GM12878 (cell line): Measurements from ENCODE around the gene TMEM191C. TPM values are rescaled to one million over a fixed set of nuclear protein-coding genes. Genes with fewer than 3 reads are reported as not detected.
"Not testable (repeated sequence)": the region's sequence is repeated elsewhere in the genome, so short reads cannot be mapped to it uniquely, and the experiment has no call there.

Source experiments
- ATAC-seq: fragments of 200-7000 bp; cut with Tn5 transposase; 3 replicates; pipeline ENCODE4 v1.9.1; 2020; ENCODE audit warnings: mild to moderate bottlenecking, moderate library complexity
- BruUV-seq: library from RNA; stranded (reverse); fragments of 400-500 nt; replicated peaks from 2 replicates; lab custom pipeline; 2021; lab: Mats Ljungman, UMichigan
- CTCF ChIA-PET: fragments of 300-600 bp; sonication (Branson Sonifier 250); formaldehyde crosslinking; extraction: SDS; loops from one replicate; lab custom pipeline; 2021; ENCODE audit warnings: inconsistent platforms; lab: Yijun Ruan, JAX
- POLR2A ChIA-PET: fragments of 350-600 bp; formaldehyde crosslinking; extraction: SDS; loops from one replicate; lab custom pipeline; 2021; ENCODE audit warnings: inconsistent platforms; lab: Charles Lee
- RAD21 ChIA-PET: fragments of 300-600 bp; sonication (Branson Sonifier 250); formaldehyde crosslinking; loops from one replicate; lab custom pipeline; 2023; ENCODE audit warnings: antibody characterized with exemption; ENCODE audit not compliant: unreplicated experiment; lab: Charles Lee
- SMC1A ChIA-PET: fragments of 300-600 bp; sonication (Branson Sonifier 250); formaldehyde crosslinking; loops from one replicate; lab custom pipeline; 2023; ENCODE audit not compliant: unreplicated experiment, uncharacterized antibody; lab: Charles Lee
- DNase-seq: peaks from one replicate; pipeline ENCODE4 v3.0.0-alpha.2; 2011; ENCODE audit warnings: low read depth, low spot score
- FAIRE-seq: peaks from 3 replicates; lab custom pipeline; 2011; peaks lifted over from hg19 to GRCh38; lab: Jason Lieb, UNC
- H2AFZ ChIP-seq: 2 replicates; pipeline ENCODE4 v1.6.0; 2011; ENCODE audit warnings: low read depth, low read length, control low read depth; ENCODE audit not compliant: control insufficient read depth
- H3K27ac ChIP-seq: 2 replicates; pipeline ENCODE4 v1.5.1; 2011; ENCODE audit warnings: control low read depth; ENCODE audit not compliant: control insufficient read depth, insufficient read depth
- H3K27me3 ChIP-seq, 2 experiments: replicated peaks in 1 of 2; 2 replicates each; pipeline versions ENCODE4 v1.6.0 to v1.6.1; 2011; ENCODE audit warnings: low read length in 1 of 2; ENCODE audit not compliant: control insufficient read depth in 2 of 2, insufficient read depth in 2 of 2
- H3K36me3 ChIP-seq, 2 experiments: 2 replicates each; pipeline ENCODE4 v1.5.1; 2011; ENCODE audit warnings: low read length in 1 of 2; ENCODE audit not compliant: control insufficient read depth in 2 of 2, insufficient read depth in 2 of 2
- H3K4me1 ChIP-seq: 2 replicates; pipeline ENCODE4 v1.6.1; 2011; ENCODE audit warnings: mild to moderate bottlenecking, low read length, moderate library complexity, mixed read lengths; ENCODE audit not compliant: control insufficient read depth, insufficient read depth
- H3K4me2 ChIP-seq: 2 replicates; pipeline ENCODE4 v1.6.0; 2011; ENCODE audit warnings: control low read depth; ENCODE audit not compliant: control insufficient read depth, insufficient read depth
- H3K4me3 ChIP-seq: fragments of 200-600 bp; sonication (generic); 2 replicates; pipeline ENCODE4 v1.5.1; 2016
- H3K79me2 ChIP-seq: 2 replicates; pipeline ENCODE4 v1.6.0; 2011; ENCODE audit warnings: low read length; ENCODE audit not compliant: control insufficient read depth, insufficient read depth
- H3K9ac ChIP-seq: 2 replicates; pipeline ENCODE4 v1.8.0; 2011; ENCODE audit warnings: low read length, control low read depth, mixed read lengths; ENCODE audit not compliant: control insufficient read depth, insufficient read depth
- H3K9me3 ChIP-seq: replicated peaks from 3 replicates; pipeline ENCODE4 v1.5.1; 2011; ENCODE audit warnings: mild to moderate bottlenecking, low read length; ENCODE audit not compliant: control insufficient read depth, insufficient read depth
- H4K20me1 ChIP-seq: 2 replicates; pipeline ENCODE4 v1.6.0; 2011; ENCODE audit not compliant: control insufficient read depth, insufficient read depth
- WGBS: methylation state at CpG from one replicate; pipeline ENCODE4 v1.1.6; 2016; ENCODE audit warnings: low lambda C conversion rate; ENCODE audit not compliant: insufficient replicate concordance, insufficient coverage; ENCODE audit errors: missing lambda C conversion rate; 5-methylcytosine and 5-hydroxymethylcytosine counted together
- in situ Hi-C: fragments of 300-500 bp; cut with MboI; formaldehyde crosslinking; loops from 9 replicates; pipeline ENCODE4 v1.14.3; 2018; ENCODE audit warnings: mixed read lengths
- intact Hi-C: fragments of 100-400 bp; cut with micrococcal nuclease; formaldehyde crosslinking; loops from one replicate; pipeline ENCODE4 v1.14.2; 2022; ENCODE audit not compliant: unreplicated experiment
- polyA plus RNA-seq, 11 experiments: library from polyadenylated mRNA; depleted of rRNA in 4 of 11; unstranded in 6 of 11; stranded (reverse) in 5 of 11; fragments of >200 nt; fragmentation: Nextera tagmentation in 4 of 11; fragmentation: Illumina TruSeq in 1 of 11; extraction: Ambion mirVana in 4 of 11; extraction: Trizol in 1 of 11; gene quantifications; 1 replicate in 1 of 11; 2 replicates in 10 of 11; pipeline versions ENCODE4 v1.2.1 to v1.2.3, GENCODE V29; 2011 to 2016; ENCODE audit warnings: inconsistent platforms in 2 of 11, missing spikeins in 2 of 11, low read depth in 1 of 11
- total RNA-seq, 4 experiments: library from RNA; depleted of rRNA in 3 of 4; stranded (reverse); fragments of >200 nt in 3 of 4; fragmentation: Illumina TruSeq in 1 of 4; extraction: Trizol in 1 of 4; gene quantifications; 2 replicates each; pipeline versions ENCODE4 v1.2.1 to v1.2.3, GENCODE V29; 2013 to 2021

Gene TMEM191C
- total and polyA plus RNA-seq, 10 of the 15 experiments (the other 5 are each of a cell fraction or from before 2014, with no cell fraction given): 0.03 to 1.9 (median 0.43) TPM

GRCh38 chr22:21420180-21420763 is 46.9 kb upstream of the TMEM191C start:
- H4K20me1 ChIP-seq, CTCF ChIA-PET, H3K4me1 ChIP-seq, H3K36me3 ChIP-seq, DNase-seq, H3K79me2 ChIP-seq, H2AFZ ChIP-seq, intact Hi-C loops, SMC1A ChIA-PET, H3K9ac ChIP-seq, H3K9me3 ChIP-seq, H3K27ac ChIP-seq, in situ Hi-C loops, H3K4me3 ChIP-seq, RAD21 ChIA-PET, H3K27me3 ChIP-seq, POLR2A ChIA-PET, FAIRE-seq, BruUV-seq: not testable (repeated sequence)
- H3K4me2 ChIP-seq: 0 out of 2 replicates have a peak overlapping the region, but pooled peaks have one; percentile 33
- WGBS: 67% methylated on average over 5 of the region's 19 CpGs
- peak; percentile 80 for ATAC-seq

DNA sequence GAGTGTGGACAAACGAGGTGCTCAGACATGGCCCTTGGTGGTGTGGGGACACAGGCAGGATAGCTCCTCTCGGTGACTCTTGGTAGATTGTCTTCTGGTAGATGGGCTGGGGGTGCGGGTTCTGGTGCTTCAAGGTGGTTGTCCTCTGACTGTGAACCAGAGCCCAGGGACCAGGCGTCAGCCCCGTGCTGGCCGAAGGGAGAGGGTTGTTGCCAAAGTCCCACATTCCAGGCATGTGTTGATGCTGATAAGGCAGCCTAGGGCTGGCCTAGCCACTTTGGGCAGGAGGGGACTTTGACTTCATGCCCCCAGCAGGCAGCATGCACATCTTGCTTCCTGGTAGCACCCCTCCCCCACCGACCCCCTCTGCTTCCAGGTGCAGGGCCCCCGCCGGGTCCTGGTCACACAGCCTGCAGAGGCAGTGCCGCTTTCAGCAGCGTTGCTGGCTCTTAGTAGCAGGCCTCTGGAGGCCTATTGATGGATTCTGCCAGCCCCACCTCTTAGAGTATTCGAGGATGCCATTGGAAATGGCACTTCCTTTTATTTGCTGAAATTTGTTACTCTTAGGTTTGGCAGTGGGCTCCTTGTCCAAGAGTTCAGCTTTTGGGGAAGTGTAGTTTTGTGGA is 43.0 kb upstream of the TMEM191C start:
- in situ Hi-C loops, H3K36me3 ChIP-seq, intact Hi-C loops, H3K27me3 ChIP-seq, FAIRE-seq, H3K27ac ChIP-seq, H3K4me2 ChIP-seq, ATAC-seq, POLR2A ChIA-PET, RAD21 ChIA-PET, H3K9ac ChIP-seq, H3K9me3 ChIP-seq, H3K4me1 ChIP-seq, BruUV-seq, H3K79me2 ChIP-seq, SMC1A ChIA-PET, CTCF ChIA-PET, H3K4me3 ChIP-seq, DNase-seq, H2AFZ ChIP-seq, H4K20me1 ChIP-seq: not testable (repeated sequence)
- WGBS: no CpG with 5 or more reads among the region's 12 CpGs

GRCh38 chr22:21434378-21435233 is 32.6 kb upstream of the TMEM191C start:
- H2AFZ ChIP-seq, H3K36me3 ChIP-seq, SMC1A ChIA-PET, H3K9ac ChIP-seq, FAIRE-seq, H4K20me1 ChIP-seq, intact Hi-C loops, CTCF ChIA-PET, H3K4me2 ChIP-seq, H3K27me3 ChIP-seq, RAD21 ChIA-PET, H3K4me3 ChIP-seq, in situ Hi-C loops, DNase-seq, H3K4me1 ChIP-seq, H3K27ac ChIP-seq, BruUV-seq, H3K79me2 ChIP-seq, H3K9me3 ChIP-seq, POLR2A ChIA-PET: not testable (repeated sequence)
- ATAC-seq: peak; percentile 52
- no CpG with 5 or more reads among the region's 15 CpGs for WGBS
